WTC11 (cell line): ENCODE results near the gene ZBTB21. TPM values are rescaled to one million over a fixed set of nuclear protein-coding genes. Genes with fewer than 3 reads are reported as not detected.

Experiments
- ATAC-seq: fragments of 200-7000 bp; cut with Tn5 transposase; 2 replicates; pipeline ENCODE4 v1.10.0; 2021; ENCODE audit warnings: mild to moderate bottlenecking, moderate library complexity
- CTCF ChIA-PET: fragments of 300-600 bp; sonication (Branson Sonifier 250); formaldehyde crosslinking; loops from one replicate; lab custom pipeline; 2021; ENCODE audit warnings: antibody characterized with exemption; lab: Charles Lee
- POLR2A ChIA-PET: fragments of 350-600 bp; sonication (Branson Sonifier 250); formaldehyde crosslinking; loops from one replicate; lab custom pipeline; 2021; ENCODE audit warnings: antibody characterized with exemption; lab: Charles Lee
- DNase-seq: peaks from one replicate; pipeline ENCODE4 v3.0.0; 2021; ENCODE audit warnings: low spot score
- H3K27ac Mint-ChIP-seq: 2 replicates; pipeline ENCODE4 v1.8.0; 2021; ENCODE audit warnings: mixed read lengths
- H3K27me3 Mint-ChIP-seq: 2 replicates; pipeline ENCODE4 v1.8.0; 2021; ENCODE audit warnings: low read depth, mild to moderate bottlenecking, moderate library complexity, mixed read lengths
- H3K36me3 Mint-ChIP-seq: 2 replicates; pipeline ENCODE4 v1.8.0; 2021; ENCODE audit warnings: mixed read lengths
- H3K4me1 Mint-ChIP-seq: 2 replicates; pipeline ENCODE4 v1.8.0; 2022; ENCODE audit warnings: mixed read lengths
- H3K4me3 Mint-ChIP-seq: 2 replicates; pipeline ENCODE4 v1.8.0; 2021; ENCODE audit warnings: mild to moderate bottlenecking, moderate library complexity, mixed read lengths
- H3K9me3 Mint-ChIP-seq: 2 replicates; pipeline ENCODE4 v1.8.0; 2021; ENCODE audit warnings: mixed read lengths
- AR ChIP-seq: fragments of 250-450 bp; sonication (Bioruptor Pico); IDR thresholded peaks from 2 replicates; pipeline ENCODE4 v1.9.0; 2021; ENCODE audit warnings: mild to moderate bottlenecking
- ARID4B ChIP-seq: sonication (generic); formaldehyde crosslinking; IDR thresholded peaks from 2 replicates; pipeline ENCODE4 v1.8.0; 2023; ENCODE audit warnings: missing genetic modification reagents, mild to moderate bottlenecking, borderline replicate concordance
- ATF1 ChIP-seq: sonication (generic); formaldehyde crosslinking; IDR thresholded peaks from 2 replicates; pipeline ENCODE4 v1.8.1; 2023; ENCODE audit warnings: mild to moderate bottlenecking, moderate library complexity, missing genetic modification reagents
- CBFB ChIP-seq: sonication (generic); formaldehyde crosslinking; IDR thresholded peaks from 2 replicates; pipeline ENCODE4 v1.8.1; 2022; ENCODE audit warnings: mild to moderate bottlenecking, low read depth, missing genetic modification reagents
- E2F4 ChIP-seq: sonication (generic); formaldehyde crosslinking; IDR thresholded peaks from 2 replicates; pipeline ENCODE4 v1.8.1; 2022; ENCODE audit warnings: low read depth, mild to moderate bottlenecking, moderate library complexity, missing genetic modification reagents, borderline replicate concordance
- ELF4 ChIP-seq: sonication (generic); formaldehyde crosslinking; IDR thresholded peaks from 2 replicates; pipeline ENCODE4 v1.8.1; 2022; ENCODE audit warnings: low read depth, mild to moderate bottlenecking, moderate library complexity, missing genetic modification reagents
- GABPB1 ChIP-seq: sonication (generic); formaldehyde crosslinking; IDR thresholded peaks from 2 replicates; pipeline ENCODE4 v1.8.1; 2023; ENCODE audit warnings: mild to moderate bottlenecking, missing genetic modification reagents
- GRHL2 ChIP-seq: fragments of 250-450 bp; sonication (Bioruptor Pico); IDR thresholded peaks from 2 replicates; pipeline ENCODE4 v1.8.0; 2022; ENCODE audit warnings: mild to moderate bottlenecking, moderate library complexity; ENCODE audit not compliant: insufficient replicate concordance, severe bottlenecking
- JUN ChIP-seq: sonication (generic); formaldehyde crosslinking; IDR thresholded peaks from 2 replicates; pipeline ENCODE4 v1.8.0; 2023; ENCODE audit warnings: mild to moderate bottlenecking, missing genetic modification reagents
- MXD4 ChIP-seq: fragments of 250-450 bp; sonication (Bioruptor Pico); IDR thresholded peaks from 2 replicates; pipeline ENCODE4 v1.8.0; 2021; ENCODE audit warnings: mild to moderate bottlenecking, moderate library complexity, borderline replicate concordance
- NFATC4 ChIP-seq: fragments of 250-450 bp; sonication (Bioruptor Pico); IDR thresholded peaks from 2 replicates; pipeline ENCODE4 v1.9.0; 2021; ENCODE audit warnings: mild to moderate bottlenecking
- OVOL2 ChIP-seq: fragments of 250-450 bp; sonication (Bioruptor Pico); IDR thresholded peaks from 2 replicates; pipeline ENCODE4 v1.9.0; 2021; ENCODE audit warnings: mild to moderate bottlenecking, borderline replicate concordance
- PRDM15 ChIP-seq: sonication (generic); formaldehyde crosslinking; IDR thresholded peaks from 2 replicates; pipeline ENCODE4 v1.8.0; 2022; ENCODE audit warnings: missing genetic modification reagents
- PREB ChIP-seq: sonication (generic); formaldehyde crosslinking; IDR thresholded peaks from 2 replicates; pipeline ENCODE4 v1.8.1; 2022; ENCODE audit warnings: mild to moderate bottlenecking, missing genetic modification reagents, moderate library complexity, borderline replicate concordance
- TEAD1 ChIP-seq: sonication (generic); formaldehyde crosslinking; IDR thresholded peaks from 2 replicates; pipeline ENCODE4 v1.8.0; 2022; ENCODE audit warnings: mild to moderate bottlenecking, missing genetic modification reagents
- ZNF138 ChIP-seq: sonication (generic); formaldehyde crosslinking; conservative IDR thresholded peaks from 2 replicates; pipeline ENCODE4 v1.8.1; 2022; ENCODE audit warnings: mild to moderate bottlenecking, moderate library complexity, missing genetic modification reagents
- ZNF219 ChIP-seq: sonication (generic); formaldehyde crosslinking; IDR thresholded peaks from 2 replicates; pipeline ENCODE4 v1.8.0; 2023; ENCODE audit warnings: missing genetic modification reagents, mild to moderate bottlenecking, borderline replicate concordance
- ZNF671 ChIP-seq: fragments of 250-450 bp; sonication (Bioruptor Pico); IDR thresholded peaks from 2 replicates; pipeline ENCODE4 v1.8.0; 2021; ENCODE audit warnings: mild to moderate bottlenecking
- total RNA-seq: library from RNA; stranded (reverse); gene quantifications from 3 replicates; pipeline ENCODE4 v1.2.3, GENCODE V29; 2021

The ZBTB21 gene
- total RNA-seq, 1 experiment from 2014 or later = 13.8 TPM

GRCh38 chr21:42041711-42042110 lies 31.6 kb upstream of the ZBTB21 start:
- POLR2A ChIA-PET = no interaction called here
- H3K4me1 Mint-ChIP-seq = 0 out of 2 replicates have a peak, but pooled peaks cover 6% of the 10 kb centered on the region
- TF ChIP-seq ZNF219 (CRISPR knock-in tag) = no peak
- no peak for TF ChIP-seq GRHL2 (CRISPR knock-in tag)
- TF ChIP-seq JUN (CRISPR knock-in tag) = no peak
- TF ChIP-seq PREB (CRISPR knock-in tag) = no peak
- no peak for TF ChIP-seq GABPB1
- no peak for TF ChIP-seq ELF4 (CRISPR knock-in tag)
- no peak for TF ChIP-seq NFATC4 (CRISPR knock-in tag)
- no peak for TF ChIP-seq PRDM15 (CRISPR knock-in tag)
- TF ChIP-seq ATF1 (CRISPR knock-in tag) = no peak
- no peak for TF ChIP-seq AR
- no peak for TF ChIP-seq OVOL2 (CRISPR knock-in tag)
- TF ChIP-seq CBFB (CRISPR knock-in tag) = no peak
- TF ChIP-seq ARID4B (CRISPR knock-in tag) = no peak
- TF ChIP-seq E2F4 (CRISPR knock-in tag) = no peak
- no peak for TF ChIP-seq ZNF671 (CRISPR knock-in tag)
- no peak for TF ChIP-seq MXD4 (CRISPR knock-in tag)
- TF ChIP-seq TEAD1 (CRISPR knock-in tag) = no peak
- no peak for TF ChIP-seq ZNF138 (CRISPR knock-in tag)
- TF ChIP-seq, all 79 proteins: peak for 0
- DNase-seq = no peak
- Mint-ChIP-seq H3K27ac (no peak overlapping the region), H3K27me3 (no peaks in the 10 kb centered on the region; the same call in 1 of the 2 replicates), H3K4me3 (no peak overlapping the region), H3K36me3 (no peaks in the 10 kb centered on the region), H3K9me3 (peaks cover 5% of the 10 kb centered on the region)
- no peak for ATAC-seq
- CTCF ChIA-PET = interaction anchor here (0.9 to 1.9 kb wide), 3 partner anchors 66 to 225 kb away, joined by 3 to 5 read pairs (median 4); no protein-coding TSS in a partner anchor
